ENCODE measurements around the gene CA12.

DNA sequence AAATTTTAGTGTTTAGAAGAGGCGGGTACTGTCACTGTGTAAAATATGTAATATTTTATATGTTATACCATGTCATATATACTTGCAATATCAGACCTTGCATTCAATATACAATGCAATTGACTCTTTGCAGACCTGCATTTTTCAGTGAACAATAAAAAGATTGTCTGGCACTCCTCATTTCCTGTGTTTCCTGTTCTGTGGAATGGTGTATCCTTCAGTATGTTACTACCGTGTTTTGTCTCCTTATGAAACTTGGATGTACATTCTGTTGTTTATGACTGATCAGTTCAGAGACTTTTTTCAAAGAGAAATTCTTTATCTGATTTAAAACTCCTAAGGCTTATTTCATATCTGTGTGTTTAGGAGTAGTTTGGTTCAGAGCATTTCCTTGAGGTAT is 72.7 kb downstream of the CA12 start:
- no peak for TF ChIP-seq CTCF (IDR thresholded peaks at IDR 0.05)
- no peak for TF ChIP-seq ARID4B (CRISPR knock-in tag; IDR thresholded peaks at IDR 0.05; ENCODE audit: borderline replicate concordance)
- TF ChIP-seq CREM (CRISPR knock-in tag; IDR thresholded peaks at IDR 0.05), result no peak
- TF ChIP-seq NFE2L1 (CRISPR knock-in tag; IDR thresholded peaks at IDR 0.05), result no peak
- no peak for TF ChIP-seq RELA (CRISPR knock-in tag; IDR thresholded peaks at IDR 0.05; ENCODE audit: borderline replicate concordance)
- no peak for TF ChIP-seq SMAD3 (CRISPR knock-in tag; IDR thresholded peaks at IDR 0.05; ENCODE audit: borderline replicate concordance)
- TF ChIP-seq, protein P1, sequence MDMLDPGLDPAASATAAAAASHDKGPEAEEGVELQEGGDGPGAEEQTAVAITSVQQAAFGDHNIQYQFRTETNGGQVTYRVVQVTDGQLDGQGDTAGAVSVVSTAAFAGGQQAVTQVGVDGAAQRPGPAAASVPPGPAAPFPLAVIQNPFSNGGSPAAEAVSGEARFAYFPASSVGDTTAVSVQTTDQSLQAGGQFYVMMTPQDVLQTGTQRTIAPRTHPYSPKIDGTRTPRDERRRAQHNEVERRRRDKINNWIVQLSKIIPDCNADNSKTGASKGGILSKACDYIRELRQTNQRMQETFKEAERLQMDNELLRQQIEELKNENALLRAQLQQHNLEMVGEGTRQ (CRISPR knock-in tag; IDR thresholded peaks at IDR 0.05), result no peak
- TF ChIP-seq AFF4 (CRISPR knock-in tag; IDR thresholded peaks at IDR 0.05; ENCODE audit: borderline replicate concordance), result no peak
- TF ChIP-seq, protein P2, sequence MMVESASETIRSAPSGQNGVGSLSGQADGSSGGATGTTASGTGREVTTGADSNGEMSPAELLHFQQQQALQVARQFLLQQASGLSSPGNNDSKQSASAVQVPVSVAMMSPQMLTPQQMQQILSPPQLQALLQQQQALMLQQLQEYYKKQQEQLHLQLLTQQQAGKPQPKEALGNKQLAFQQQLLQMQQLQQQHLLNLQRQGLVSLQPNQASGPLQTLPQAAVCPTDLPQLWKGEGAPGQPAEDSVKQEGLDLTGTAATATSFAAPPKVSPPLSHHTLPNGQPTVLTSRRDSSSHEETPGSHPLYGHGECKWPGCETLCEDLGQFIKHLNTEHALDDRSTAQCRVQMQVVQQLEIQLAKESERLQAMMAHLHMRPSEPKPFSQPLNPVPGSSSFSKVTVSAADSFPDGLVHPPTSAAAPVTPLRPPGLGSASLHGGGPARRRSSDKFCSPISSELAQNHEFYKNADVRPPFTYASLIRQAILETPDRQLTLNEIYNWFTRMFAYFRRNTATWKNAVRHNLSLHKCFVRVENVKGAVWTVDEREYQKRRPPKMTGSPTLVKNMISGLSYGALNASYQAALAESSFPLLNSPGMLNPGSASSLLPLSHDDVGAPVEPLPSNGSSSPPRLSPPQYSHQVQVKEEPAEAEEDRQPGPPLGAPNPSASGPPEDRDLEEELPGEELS (CRISPR knock-in tag; IDR thresholded peaks at IDR 0.05), result no peak
- TF ChIP-seq, protein P3, sequence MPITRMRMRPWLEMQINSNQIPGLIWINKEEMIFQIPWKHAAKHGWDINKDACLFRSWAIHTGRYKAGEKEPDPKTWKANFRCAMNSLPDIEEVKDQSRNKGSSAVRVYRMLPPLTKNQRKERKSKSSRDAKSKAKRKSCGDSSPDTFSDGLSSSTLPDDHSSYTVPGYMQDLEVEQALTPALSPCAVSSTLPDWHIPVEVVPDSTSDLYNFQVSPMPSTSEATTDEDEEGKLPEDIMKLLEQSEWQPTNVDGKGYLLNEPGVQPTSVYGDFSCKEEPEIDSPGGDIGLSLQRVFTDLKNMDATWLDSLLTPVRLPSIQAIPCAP (CRISPR knock-in tag; IDR thresholded peaks at IDR 0.05), result no peak
